HFF-Myc (cell line): ENCODE measurements around the gene VAMP5.
"Not testable (repeated sequence)": the region's sequence is repeated elsewhere in the genome, so short reads cannot be mapped to it uniquely, and the experiment has no call there.

ENCODE experiments used
- DNase-seq: peaks from one replicate; pipeline ENCODE4 v3.0.0-alpha.2; 2011; ENCODE audit warnings: low read depth; ENCODE audit errors: extremely low read depth
- H3K4me3 ChIP-seq: replicated peaks from 2 replicates; pipeline ENCODE4 v1.5.1; 2011; ENCODE audit warnings: low read depth, mild to moderate bottlenecking, control low read depth, low read length
- TF ChIP-seq, protein P1 (sequence below): IDR thresholded peaks from 2 replicates; pipeline ENCODE4 v1.5.1; 2012; ENCODE audit warnings: mild to moderate bottlenecking, low read depth, low read length, control low read depth; ENCODE audit errors: missing control alignments

The VAMP5 gene

GRCh38 chr2:85540133-85540648 lies 44.0 kb upstream of the VAMP5 start:
- H3K4me3 ChIP-seq = peak overlapping the region; percentile 96
- TF ChIP-seq, protein P1, sequence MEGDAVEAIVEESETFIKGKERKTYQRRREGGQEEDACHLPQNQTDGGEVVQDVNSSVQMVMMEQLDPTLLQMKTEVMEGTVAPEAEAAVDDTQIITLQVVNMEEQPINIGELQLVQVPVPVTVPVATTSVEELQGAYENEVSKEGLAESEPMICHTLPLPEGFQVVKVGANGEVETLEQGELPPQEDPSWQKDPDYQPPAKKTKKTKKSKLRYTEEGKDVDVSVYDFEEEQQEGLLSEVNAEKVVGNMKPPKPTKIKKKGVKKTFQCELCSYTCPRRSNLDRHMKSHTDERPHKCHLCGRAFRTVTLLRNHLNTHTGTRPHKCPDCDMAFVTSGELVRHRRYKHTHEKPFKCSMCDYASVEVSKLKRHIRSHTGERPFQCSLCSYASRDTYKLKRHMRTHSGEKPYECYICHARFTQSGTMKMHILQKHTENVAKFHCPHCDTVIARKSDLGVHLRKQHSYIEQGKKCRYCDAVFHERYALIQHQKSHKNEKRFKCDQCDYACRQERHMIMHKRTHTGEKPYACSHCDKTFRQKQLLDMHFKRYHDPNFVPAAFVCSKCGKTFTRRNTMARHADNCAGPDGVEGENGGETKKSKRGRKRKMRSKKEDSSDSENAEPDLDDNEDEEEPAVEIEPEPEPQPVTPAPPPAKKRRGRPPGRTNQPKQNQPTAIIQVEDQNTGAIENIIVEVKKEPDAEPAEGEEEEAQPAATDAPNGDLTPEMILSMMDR = no peak
- DNase-seq = no peak

DNA sequence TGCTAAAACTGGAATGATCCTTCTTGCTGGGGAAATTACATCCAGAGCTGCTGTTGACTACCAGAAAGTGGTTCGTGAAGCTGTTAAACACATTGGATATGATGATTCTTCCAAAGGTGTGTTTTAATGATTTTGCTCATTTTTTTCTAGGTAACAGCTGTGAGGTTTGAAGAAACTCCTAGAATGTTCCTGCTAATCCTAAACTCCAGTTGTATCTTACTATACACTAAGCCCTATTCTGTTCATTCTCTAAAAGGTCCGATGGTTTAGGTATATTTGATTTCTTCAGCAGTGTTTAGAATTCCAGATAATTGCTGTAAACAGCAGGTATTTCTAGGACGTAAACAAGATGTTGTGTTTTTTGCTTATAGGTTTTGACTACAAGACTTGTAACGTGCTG lies 43.0 kb upstream of the VAMP5 start:
- no peak for DNase-seq
- peak overlapping the region; percentile 96 for H3K4me3 ChIP-seq
- TF ChIP-seq, protein P1 = no peak

DNA sequence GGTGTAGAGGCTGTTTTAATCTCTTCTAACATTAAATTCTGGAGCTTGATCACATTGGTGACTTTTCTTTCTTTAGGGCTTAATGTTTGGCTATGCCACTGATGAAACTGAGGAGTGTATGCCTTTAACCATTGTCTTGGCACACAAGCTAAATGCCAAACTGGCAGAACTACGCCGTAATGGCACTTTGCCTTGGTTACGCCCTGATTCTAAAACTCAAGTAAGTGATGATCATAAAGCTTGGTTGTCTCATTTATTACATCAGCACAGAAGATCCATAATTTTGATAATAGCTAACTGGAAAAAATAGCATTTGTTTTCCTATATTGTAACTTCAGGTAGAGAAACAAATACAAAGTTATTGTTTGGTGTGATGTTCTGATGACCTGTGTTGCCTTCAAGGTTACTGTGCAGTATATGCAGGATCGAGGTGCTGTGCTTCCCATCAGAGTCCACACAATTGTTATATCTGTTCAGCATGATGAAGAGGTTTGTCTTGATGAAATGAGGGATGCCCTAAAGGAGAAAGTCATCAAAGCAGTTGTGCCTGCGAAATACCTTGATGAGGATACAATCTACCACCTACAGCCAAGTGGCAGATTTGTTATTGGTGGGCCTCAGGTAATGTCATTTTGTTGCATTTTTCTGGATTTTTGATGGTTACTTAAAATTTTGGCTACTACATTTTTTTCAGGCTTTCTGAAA lies 42.3 kb upstream of the VAMP5 start:
- TF ChIP-seq, protein P1 = no peak
- H3K4me3 ChIP-seq = peak overlapping the region; percentile 96
- no peak for DNase-seq

DNA sequence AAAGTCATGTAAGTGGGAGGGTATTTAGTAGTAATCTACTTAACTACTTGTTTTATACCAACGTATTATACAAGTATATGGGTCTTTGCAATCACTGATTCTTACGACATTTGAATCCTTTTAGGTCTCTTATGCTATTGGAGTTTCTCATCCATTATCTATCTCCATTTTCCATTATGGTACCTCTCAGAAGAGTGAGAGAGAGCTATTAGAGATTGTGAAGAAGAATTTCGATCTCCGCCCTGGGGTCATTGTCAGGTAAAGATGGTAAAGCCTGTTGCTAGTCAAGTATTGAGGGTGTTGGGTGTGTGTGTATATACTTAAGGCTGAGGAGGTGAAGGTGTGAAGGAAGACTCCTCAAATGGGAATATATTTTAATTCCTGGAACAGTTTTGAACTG lies 41.5 kb upstream of the VAMP5 start:
- H3K4me3 ChIP-seq = peak overlapping the region; percentile 96
- no peak for DNase-seq
- TF ChIP-seq, protein P1 = no peak

DNA sequence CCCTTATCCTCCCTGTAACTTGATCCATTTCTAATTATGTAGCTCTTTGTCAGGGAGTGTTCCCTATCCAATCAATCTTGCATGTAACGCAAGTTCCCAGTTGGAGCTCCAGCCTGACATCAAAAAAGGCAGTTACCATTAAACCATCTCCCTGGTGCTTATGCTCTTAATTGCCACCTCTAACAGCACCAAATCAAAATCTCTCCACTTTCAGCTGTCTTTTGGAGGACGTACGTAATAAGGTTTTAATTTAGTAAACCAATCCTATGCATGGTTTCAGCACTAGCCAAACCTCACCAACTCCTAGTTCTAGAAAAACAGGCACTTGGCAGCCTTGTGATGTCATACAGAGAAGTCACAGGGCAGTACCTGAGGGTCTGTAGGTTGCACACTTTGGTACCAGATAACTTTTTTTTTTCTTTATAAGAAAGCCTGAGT lies 40.0 kb upstream of the VAMP5 start:
- DNase-seq, H3K4me3 ChIP-seq: not testable (repeated sequence)

DNA sequence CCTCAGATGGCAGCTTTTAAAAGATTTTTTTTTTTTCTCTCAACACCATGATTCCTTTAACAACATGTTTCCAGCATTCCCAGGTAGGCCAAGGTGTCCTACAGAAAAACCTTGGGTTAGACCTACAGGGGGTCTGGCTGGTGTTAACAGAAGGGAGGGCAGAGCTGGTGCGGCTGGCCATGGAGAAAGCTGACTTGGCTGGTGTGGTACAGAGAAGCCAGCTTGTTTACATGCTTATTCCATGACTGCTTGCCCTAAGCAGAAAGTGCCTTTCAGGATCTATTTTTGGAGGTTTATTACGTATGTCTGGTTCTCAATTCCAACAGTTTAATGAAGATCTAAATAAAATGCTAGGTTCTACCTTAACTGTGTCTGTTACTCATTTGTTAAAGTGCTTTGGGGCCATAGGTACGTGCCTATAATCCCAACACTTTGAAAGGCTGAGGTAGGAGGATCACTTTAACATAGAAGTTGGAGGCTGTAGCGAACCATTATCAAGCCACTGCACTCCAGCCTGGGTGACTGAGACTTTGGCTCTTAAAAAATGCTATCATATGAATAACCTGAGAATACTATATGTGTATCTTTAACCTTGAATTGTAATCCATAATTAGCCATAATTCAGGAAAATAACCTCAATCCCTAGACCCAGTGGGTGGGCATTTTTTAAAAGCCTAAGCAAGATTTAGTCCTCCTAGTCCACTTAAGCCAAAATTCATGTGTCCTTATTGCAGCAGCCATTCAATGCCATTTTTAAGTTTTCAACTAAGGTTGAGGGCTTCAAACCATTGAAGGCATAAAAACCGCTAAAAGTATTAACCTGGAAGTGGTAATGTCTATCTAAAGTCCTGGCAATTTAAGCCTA lies 39.1 kb upstream of the VAMP5 start:
- H3K4me3 ChIP-seq, DNase-seq: not testable (repeated sequence)

GRCh38 chr2:85545780-85546240 lies 38.4 kb upstream of the VAMP5 start:
- DNase-seq = no peak
- TF ChIP-seq, protein P1 = no peak
- no peak overlapping the region for H3K4me3 ChIP-seq
